MM.1S (cell line): Measurements from ENCODE around the gene ATN1.

ENCODE experiments used
- DNase-seq: peaks from one replicate; pipeline ENCODE4 v3.0.0-alpha.2; 2015
- H2AFZ ChIP-seq: fragments of 300-600 bp; sonication (generic); 2 replicates; pipeline ENCODE4 v1.6.0; 2016; ENCODE audit warnings: antibody characterized with exemption, low read length
- H3F3A ChIP-seq: fragments of 300-600 bp; sonication (generic); 2 replicates; pipeline ENCODE4 v1.6.1; 2016; ENCODE audit warnings: mild to moderate bottlenecking, antibody characterized with exemption, low read length, moderate library complexity, mixed read lengths; ENCODE audit not compliant: insufficient read depth
- H3K27ac ChIP-seq: fragments of 300-600 bp; sonication (generic); 2 replicates; pipeline ENCODE4 v1.5.1; 2016; ENCODE audit warnings: mild to moderate bottlenecking, low read length
- H3K27me3 ChIP-seq: fragments of 300-600 bp; sonication (generic); replicated peaks from 2 replicates; pipeline ENCODE4 v1.6.0; 2016; ENCODE audit warnings: low read length; ENCODE audit not compliant: insufficient read depth
- H3K36me3 ChIP-seq: fragments of 300-600 bp; sonication (generic); replicated peaks from 2 replicates; pipeline ENCODE4 v1.6.1; 2016; ENCODE audit warnings: mild to moderate bottlenecking, low read length, mixed read lengths; ENCODE audit not compliant: insufficient read depth
- H3K4me1 ChIP-seq: fragments of 300-600 bp; sonication (generic); 2 replicates; pipeline ENCODE4 v1.6.1; 2016; ENCODE audit warnings: low read length, mixed read lengths
- H3K4me2 ChIP-seq: fragments of 300-600 bp; sonication (generic); 2 replicates; pipeline ENCODE4 v1.6.0; 2016; ENCODE audit warnings: low read depth, low read length
- H3K4me3 ChIP-seq: fragments of 300-600 bp; sonication (generic); 2 replicates; pipeline ENCODE4 v1.5.1; 2016; ENCODE audit warnings: low read length, mixed read lengths
- H3K79me2 ChIP-seq: fragments of 300-600 bp; sonication (generic); 2 replicates; pipeline ENCODE4 v1.6.1; 2016; ENCODE audit warnings: mixed run types, low read length, mixed read lengths
- H3K9ac ChIP-seq: fragments of 300-600 bp; sonication (generic); 2 replicates; pipeline ENCODE4 v1.6.1; 2016; ENCODE audit warnings: low read length, mixed read lengths
- H3K9me2 ChIP-seq: fragments of 300-600 bp; sonication (generic); replicated peaks from 2 replicates; pipeline ENCODE4 v1.6.1; 2016; ENCODE audit warnings: mild to moderate bottlenecking, low read length, mixed read lengths; ENCODE audit not compliant: insufficient read depth
- H3K9me3 ChIP-seq: fragments of 300-600 bp; sonication (generic); replicated peaks from 2 replicates; pipeline ENCODE4 v1.6.1; 2016; ENCODE audit warnings: mild to moderate bottlenecking, low read length, mixed read lengths; ENCODE audit not compliant: insufficient read depth
- H4K20me1 ChIP-seq: fragments of 300-600 bp; sonication (generic); 2 replicates; pipeline ENCODE4 v1.6.1; 2016; ENCODE audit warnings: mild to moderate bottlenecking, low read length, moderate library complexity, mixed read lengths; ENCODE audit not compliant: insufficient read depth
- CTCF ChIP-seq: fragments of 300-600 bp; sonication (generic); IDR thresholded peaks from 2 replicates; pipeline ENCODE4 v1.5.1; 2016; ENCODE audit warnings: antibody characterized with exemption, low read length, mixed read lengths
- EZH2 ChIP-seq: fragments of 300-600 bp; sonication (generic); optimal IDR thresholded peaks from 2 replicates; pipeline ENCODE3; 2017; ENCODE audit warnings: low read depth, mild to moderate bottlenecking, antibody characterized with exemption, low read length, mixed read lengths
- EZH2phosphoT487 ChIP-seq: fragments of 300-600 bp; sonication (generic); IDR thresholded peaks from 2 replicates; pipeline ENCODE4 v1.6.1; 2018; ENCODE audit warnings: antibody characterized with exemption, low read length

The ATN1 gene

DNA sequence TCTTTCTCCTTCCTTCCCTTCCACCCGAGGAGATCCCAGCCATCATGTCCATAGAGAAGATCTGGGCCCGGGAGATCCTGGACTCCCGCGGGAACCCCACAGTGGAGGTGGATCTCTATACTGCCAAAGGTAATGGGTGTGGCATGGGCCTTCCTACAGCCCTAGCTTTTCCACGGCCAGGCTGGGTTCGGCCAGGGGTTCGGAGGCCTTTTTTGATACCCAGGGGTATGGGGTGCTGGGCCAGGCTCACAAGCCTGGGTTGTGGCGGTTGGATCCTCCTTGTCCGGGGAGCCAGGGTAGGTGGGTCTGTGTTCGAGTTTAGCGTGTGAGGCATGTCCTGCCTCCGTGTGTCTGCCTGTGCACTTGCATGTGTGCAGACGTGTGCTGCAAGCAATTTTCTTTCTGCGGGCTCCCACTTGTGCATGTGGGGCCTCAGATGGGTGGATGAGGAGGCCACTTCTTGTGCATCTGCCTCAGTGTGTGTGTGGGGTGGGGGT, 11.9 kb upstream of the ATN1 start:
- H3K36me3 ChIP-seq, result peaks cover 10% of the 10 kb centered on the region; the same call in 1 of the 2 replicates
- no peaks in the 10 kb centered on the region for H3K27me3 ChIP-seq
- no peak for DNase-seq
- H3K9ac ChIP-seq, result peak overlapping the region; percentile 42; the same call in 1 of the 2 replicates
- H3K9me2 ChIP-seq, result no peaks in the 10 kb centered on the region
- no peak for TF ChIP-seq EZH2
- no peak overlapping the region for H2AFZ ChIP-seq
- H3K79me2 ChIP-seq, result peaks cover 46% of the 10 kb centered on the region
- H3K4me1 ChIP-seq, result peaks cover 40% of the 10 kb centered on the region
- peak overlapping the region; percentile 94 for H3K4me3 ChIP-seq
- no peaks in the 10 kb centered on the region for H4K20me1 ChIP-seq
- no peak overlapping the region for H3K27ac ChIP-seq
- peaks cover 31% of the 10 kb centered on the region for H3F3A ChIP-seq
- no peaks in the 10 kb centered on the region for H3K9me3 ChIP-seq
- H3K4me2 ChIP-seq, result peak overlapping the region; percentile 92

DNA sequence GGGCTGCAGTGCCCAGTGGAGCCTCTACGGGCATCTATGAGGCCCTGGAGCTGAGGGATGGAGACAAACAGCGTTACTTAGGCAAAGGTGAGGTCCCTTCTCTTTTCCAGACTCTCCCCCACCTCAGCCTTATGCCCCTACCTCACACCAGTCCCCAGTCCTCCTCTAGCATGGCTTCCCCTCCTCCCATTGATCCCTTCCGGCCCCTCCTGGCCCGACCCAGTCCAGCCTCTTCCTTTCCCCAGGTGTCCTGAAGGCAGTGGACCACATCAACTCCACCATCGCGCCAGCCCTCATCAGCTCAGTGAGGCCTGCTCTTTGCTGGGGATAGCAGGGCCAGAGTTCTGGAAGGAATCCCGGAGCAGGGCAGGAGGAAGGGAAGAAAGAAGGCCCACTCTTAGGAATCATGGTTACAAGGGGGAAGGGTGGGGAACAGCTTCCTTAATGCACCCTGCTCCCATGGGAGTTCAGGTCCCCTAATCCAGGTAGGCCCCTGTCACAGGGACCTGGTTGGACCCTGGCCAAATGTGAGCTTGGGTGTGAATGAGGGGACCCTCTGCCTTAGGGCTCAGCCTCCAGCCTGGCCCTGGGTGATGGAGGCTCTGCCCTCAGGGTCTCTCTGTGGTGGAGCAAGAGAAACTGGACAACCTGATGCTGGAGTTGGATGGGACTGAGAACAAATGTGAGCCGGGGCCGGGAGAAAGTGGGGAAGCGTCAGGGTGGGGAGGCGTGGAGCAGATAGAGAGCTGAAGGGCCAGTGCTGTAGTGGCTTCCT, 11.1 kb upstream of the ATN1 start:
- Histone ChIP-seq H3K4me2 (peak overlapping the region; percentile 92), H2AFZ (no peak overlapping the region), H3K9me3 (no peaks in the 10 kb centered on the region), H3K9me2 (no peaks in the 10 kb centered on the region), H3K9ac (peak overlapping the region; percentile 42; the same call in 1 of the 2 replicates), H3K4me3 (peak overlapping the region; percentile 94; the same call in 1 of the 2 replicates), H3K27me3 (no peaks in the 10 kb centered on the region), H3K36me3 (peaks cover 10% of the 10 kb centered on the region; the same call in 1 of the 2 replicates), H3F3A (peaks cover 39% of the 10 kb centered on the region), H3K79me2 (peaks cover 51% of the 10 kb centered on the region), H3K4me1 (peaks cover 47% of the 10 kb centered on the region), H3K27ac (peak overlapping the region; percentile 19; the same call in 1 of the 2 replicates), H4K20me1 (no peaks in the 10 kb centered on the region)
- TF ChIP-seq EZH2phosphoT487 (no peak), EZH2 (no peak), CTCF (no peak)
- DNase-seq, result no peak

DNA sequence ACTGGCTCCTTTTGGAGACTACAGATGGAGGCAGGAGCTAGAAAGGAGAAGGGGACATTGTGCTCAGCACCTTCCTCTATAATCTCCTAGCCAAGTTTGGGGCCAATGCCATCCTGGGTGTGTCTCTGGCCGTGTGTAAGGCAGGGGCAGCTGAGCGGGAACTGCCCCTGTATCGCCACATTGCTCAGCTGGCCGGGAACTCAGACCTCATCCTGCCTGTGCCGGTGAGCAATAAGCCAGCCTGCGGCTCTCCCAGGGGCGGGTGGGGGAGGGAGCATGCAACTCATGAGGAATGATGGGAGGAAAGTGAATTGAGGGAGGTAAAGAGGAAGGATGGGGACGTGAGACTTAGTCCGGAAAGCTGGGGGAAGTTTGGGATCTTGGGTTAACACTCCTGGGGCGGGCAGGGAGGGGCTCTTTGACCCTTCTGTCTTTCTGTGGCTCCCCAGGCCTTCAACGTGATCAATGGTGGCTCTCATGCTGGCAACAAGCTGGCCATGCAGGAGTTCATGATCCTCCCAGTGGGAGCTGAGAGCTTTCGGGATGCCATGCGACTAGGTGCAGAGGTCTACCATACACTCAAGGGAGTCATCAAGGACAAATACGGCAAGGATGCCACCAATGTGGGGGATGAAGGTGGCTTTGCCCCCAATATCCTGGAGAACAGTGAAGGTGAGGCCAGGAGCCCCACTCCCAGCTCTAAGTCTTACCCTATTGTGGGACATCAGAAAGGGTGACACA, 10.1 kb upstream of the ATN1 start:
- DNase-seq, result no peak
- no peak overlapping the region for H2AFZ ChIP-seq
- peaks cover 54% of the 10 kb centered on the region for H3K79me2 ChIP-seq
- no peak overlapping the region for H3K4me3 ChIP-seq
- H3K9me3 ChIP-seq, result no peaks in the 10 kb centered on the region
- H3F3A ChIP-seq, result peaks cover 48% of the 10 kb centered on the region
- no peak for TF ChIP-seq EZH2
- TF ChIP-seq EZH2phosphoT487, result no peak
- TF ChIP-seq CTCF, result no peak
- H3K4me1 ChIP-seq, result peaks cover 57% of the 10 kb centered on the region
- peaks cover 10% of the 10 kb centered on the region; the same call in 1 of the 2 replicates for H3K36me3 ChIP-seq
- no peak overlapping the region for H3K4me2 ChIP-seq
- H3K27ac ChIP-seq, result peak overlapping the region; percentile 19; the same call in 1 of the 2 replicates
- no peaks in the 10 kb centered on the region for H3K27me3 ChIP-seq
- H3K9ac ChIP-seq, result no peak overlapping the region
- H4K20me1 ChIP-seq, result no peaks in the 10 kb centered on the region
- H3K9me2 ChIP-seq, result no peaks in the 10 kb centered on the region
